H9 (cell line): Measurements from ENCODE around the gene MBTPS1. TPM values are rescaled to one million over a fixed set of nuclear protein-coding genes. Genes with fewer than 3 reads are reported as not detected.

Experiments
- DNase-seq: peaks from one replicate; pipeline ENCODE4 v3.0.0-alpha.2; 2017
- H2AFZ ChIP-seq: one replicate; pipeline ENCODE4 v1.6.1; 2013; ENCODE audit warnings: mild to moderate bottlenecking, low read length, control low read depth, moderate library complexity
- H2AK5ac ChIP-seq: 2 replicates; pipeline ENCODE4 v1.6.1; 2013; ENCODE audit warnings: low read length, control low read depth, mixed read lengths; ENCODE audit not compliant: insufficient read length
- H2BK120ac ChIP-seq: one replicate; pipeline ENCODE4 v1.6.1; 2013; ENCODE audit warnings: low read depth, mild to moderate bottlenecking, low read length, control low read depth, inconsistent platforms; ENCODE audit not compliant: poor library complexity, severe bottlenecking
- H2BK12ac ChIP-seq: 2 replicates; pipeline ENCODE4 v1.6.1; 2013; ENCODE audit warnings: low read length, control low read depth, mixed read lengths, low read depth; ENCODE audit not compliant: insufficient read length
- H2BK15ac ChIP-seq: 2 replicates; pipeline ENCODE4 v1.6.1; 2013; ENCODE audit warnings: low read depth, low read length, control low read depth
- H2BK20ac ChIP-seq: one replicate; pipeline ENCODE4 v1.6.1; 2013; ENCODE audit warnings: low read depth, mild to moderate bottlenecking, low read length, control low read depth, inconsistent platforms; ENCODE audit not compliant: poor library complexity, severe bottlenecking
- H2BK5ac ChIP-seq: 2 replicates; pipeline ENCODE4 v1.6.1; 2013; ENCODE audit warnings: low read length, control low read depth, mixed read lengths; ENCODE audit not compliant: insufficient read length
- H3K14ac ChIP-seq: 2 replicates; pipeline ENCODE4 v1.6.1; 2013; ENCODE audit warnings: low read length, control low read depth; ENCODE audit not compliant: insufficient read depth
- H3K18ac ChIP-seq: 2 replicates; pipeline ENCODE4 v1.6.1; 2013; ENCODE audit warnings: low read depth, mild to moderate bottlenecking, mixed read lengths, low read length, control low read depth; ENCODE audit not compliant: insufficient read length
- H3K23ac ChIP-seq: 2 replicates; pipeline ENCODE4 v1.6.1; 2013; ENCODE audit warnings: low read length, control low read depth, mixed read lengths, low read depth; ENCODE audit not compliant: insufficient read length
- H3K23me2 ChIP-seq: 2 replicates; pipeline ENCODE4 v1.6.1; 2013; ENCODE audit warnings: low read depth, mild to moderate bottlenecking, mixed read lengths, low read length, control low read depth; ENCODE audit not compliant: insufficient read length, poor library complexity, severe bottlenecking
- H3K27ac ChIP-seq: 2 replicates; pipeline ENCODE4 v1.5.1; 2013; ENCODE audit warnings: low read length, control low read depth, mixed read lengths, low read depth; ENCODE audit not compliant: insufficient read length
- H3K27me3 ChIP-seq: 2 replicates; pipeline ENCODE4 v1.6.1; 2013; ENCODE audit warnings: low read length, control low read depth, inconsistent platforms; ENCODE audit not compliant: insufficient read depth
- H3K4ac ChIP-seq: 2 replicates; pipeline ENCODE4 v1.6.1; 2013; ENCODE audit warnings: low read depth, mild to moderate bottlenecking, control low read depth, inconsistent platforms, low read length, moderate library complexity
- H3K4me1 ChIP-seq: 2 replicates; pipeline ENCODE4 v1.6.1; 2013; ENCODE audit warnings: low read length, control low read depth, inconsistent platforms; ENCODE audit not compliant: insufficient read depth
- H3K4me2 ChIP-seq: 2 replicates; pipeline ENCODE4 v1.6.1; 2013; ENCODE audit warnings: low read length, control low read depth, mixed read lengths; ENCODE audit not compliant: insufficient read length, insufficient read depth
- H3K56ac ChIP-seq: 2 replicates; pipeline ENCODE4 v1.6.1; 2013; ENCODE audit warnings: low read depth, mild to moderate bottlenecking, mixed read lengths, low read length, control low read depth; ENCODE audit not compliant: insufficient read length
- H3K79me1 ChIP-seq: 2 replicates; pipeline ENCODE4 v1.6.1; 2013; ENCODE audit warnings: low read depth, mild to moderate bottlenecking, moderate library complexity, low read length, control low read depth, inconsistent platforms; ENCODE audit not compliant: insufficient read depth, poor library complexity, severe bottlenecking
- H3K79me2 ChIP-seq: 2 replicates; pipeline ENCODE4 v1.6.1; 2013; ENCODE audit warnings: low read length, control low read depth, inconsistent platforms; ENCODE audit not compliant: insufficient read depth
- H3K9ac ChIP-seq: 2 replicates; pipeline ENCODE4 v1.6.1; 2013; ENCODE audit warnings: low read length, control low read depth, mixed read lengths; ENCODE audit not compliant: insufficient read length; ENCODE audit errors: extremely low read depth
- H3K9me3 ChIP-seq: one replicate; pipeline ENCODE4 v1.6.1; 2013; ENCODE audit warnings: low read depth, low read length, inconsistent platforms; ENCODE audit not compliant: control insufficient read depth
- H3T11ph ChIP-seq: one replicate; pipeline ENCODE4 v1.6.1; 2013; ENCODE audit warnings: mild to moderate bottlenecking, low read length, control low read depth, inconsistent platforms
- H4K20me1 ChIP-seq: one replicate; pipeline ENCODE4 v1.6.1; 2013; ENCODE audit not compliant: control insufficient read depth, insufficient read length, insufficient read depth
- H4K5ac ChIP-seq: 2 replicates; pipeline ENCODE4 v1.6.1; 2013; ENCODE audit warnings: low read depth, mild to moderate bottlenecking, mixed read lengths, low read length, control low read depth; ENCODE audit not compliant: insufficient read length
- H4K8ac ChIP-seq: replicated peaks from 2 replicates; pipeline ENCODE4 v1.6.1; 2013; ENCODE audit warnings: low read length, control low read depth, mixed read lengths, low read depth; ENCODE audit not compliant: insufficient read length
- H4K91ac ChIP-seq: 2 replicates; pipeline ENCODE4 v1.6.1; 2013; ENCODE audit warnings: low read depth, mild to moderate bottlenecking, moderate library complexity, mixed read lengths, low read length, control low read depth; ENCODE audit not compliant: insufficient read length
- H3K27ac Mint-ChIP-seq, 3 experiments: 2 replicates in 2 of 3; 3 replicates in 1 of 3; pipeline ENCODE4 v1.8.0; 2020 to 2021; ENCODE audit warnings: mixed read lengths in 3 of 3, mild to moderate bottlenecking in 1 of 3, moderate library complexity in 1 of 3
- H3K27me3 Mint-ChIP-seq: 2 replicates; pipeline ENCODE4 v1.8.0; 2021; ENCODE audit warnings: low read depth, mild to moderate bottlenecking, moderate library complexity, mixed read lengths
- H3K36me3 Mint-ChIP-seq, 3 experiments: 2 replicates in 2 of 3; 3 replicates in 1 of 3; pipeline ENCODE4 v1.8.0; 2020 to 2021; ENCODE audit warnings: low read depth in 3 of 3, mixed read lengths in 3 of 3; ENCODE audit not compliant: insufficient read depth in 1 of 3
- H3K4me1 Mint-ChIP-seq, 2 experiments: 2 replicates each; pipeline ENCODE4 v1.8.0; 2020; ENCODE audit warnings: mixed read lengths in 2 of 2
- H3K4me3 Mint-ChIP-seq, 2 experiments: 2 replicates in 1 of 2; 3 replicates in 1 of 2; pipeline ENCODE4 v1.8.0; 2020 to 2021; ENCODE audit warnings: mild to moderate bottlenecking in 2 of 2, mixed read lengths in 2 of 2, moderate library complexity in 1 of 2
- H3K9me3 Mint-ChIP-seq, 2 experiments: 2 replicates in 1 of 2; 3 replicates in 1 of 2; pipeline ENCODE4 v1.8.0; 2020; ENCODE audit warnings: mild to moderate bottlenecking in 2 of 2, mixed read lengths in 2 of 2, moderate library complexity in 1 of 2
- WGBS: extraction: QIAGEN DNeasy Blood & Tissue Kit; methylation state at CpG from one replicate; pipeline ENCODE4 v1.1.7; 2013; ENCODE audit warnings: missing lambda C conversion rate, low lambda C conversion rate, mixed read lengths; ENCODE audit not compliant: insufficient read length; ENCODE audit errors: extremely low coverage; 5-methylcytosine and 5-hydroxymethylcytosine counted together
- total RNA-seq: library from RNA; stranded (reverse); gene quantifications from 2 replicates; pipeline ENCODE4 v1.2.1, GENCODE V29; 2021
- TF ChIP-seq, protein P1 (sequence below): fragments of 200-600 bp; sonication (generic); conservative IDR thresholded peaks from 3 replicates; pipeline ENCODE4 v1.8.0; 2021; ENCODE audit warnings: antibody characterized with exemption, mild to moderate bottlenecking

Gene MBTPS1
- total RNA-seq, 1 experiment from 2014 or later, result 48.7 TPM

DNA sequence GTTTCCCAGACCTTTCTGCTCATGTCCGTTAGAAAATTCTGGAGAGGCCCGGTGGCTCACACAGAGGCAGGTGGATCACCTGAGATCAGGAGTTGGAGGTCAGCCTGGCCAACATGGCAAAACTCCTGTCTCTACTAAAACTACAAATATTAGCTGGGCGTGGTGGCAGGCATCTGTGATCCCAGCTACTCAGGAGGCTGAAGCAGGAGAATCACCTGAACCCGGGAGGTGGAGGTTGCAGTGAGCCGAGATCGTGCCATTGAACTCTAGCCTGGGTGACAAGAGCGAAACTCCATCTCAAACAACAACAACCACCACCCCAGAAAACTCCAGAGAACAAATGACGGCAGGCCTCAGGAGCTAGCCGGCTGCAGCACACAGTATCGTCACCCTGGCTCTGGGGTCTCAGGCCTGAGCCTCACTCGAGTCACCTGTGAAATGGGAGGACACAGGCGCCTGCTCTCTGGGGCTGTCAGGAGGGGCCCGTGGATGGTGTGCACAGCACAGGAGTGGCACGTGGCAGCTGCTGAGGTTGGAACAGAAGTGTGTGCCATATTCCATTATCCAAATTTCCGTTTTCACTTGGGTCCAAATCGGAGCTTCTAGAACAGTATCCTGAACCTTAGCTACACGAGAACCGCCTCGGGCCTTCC lies 70.8 kb downstream of the MBTPS1 start:
- TF ChIP-seq, protein P1, sequence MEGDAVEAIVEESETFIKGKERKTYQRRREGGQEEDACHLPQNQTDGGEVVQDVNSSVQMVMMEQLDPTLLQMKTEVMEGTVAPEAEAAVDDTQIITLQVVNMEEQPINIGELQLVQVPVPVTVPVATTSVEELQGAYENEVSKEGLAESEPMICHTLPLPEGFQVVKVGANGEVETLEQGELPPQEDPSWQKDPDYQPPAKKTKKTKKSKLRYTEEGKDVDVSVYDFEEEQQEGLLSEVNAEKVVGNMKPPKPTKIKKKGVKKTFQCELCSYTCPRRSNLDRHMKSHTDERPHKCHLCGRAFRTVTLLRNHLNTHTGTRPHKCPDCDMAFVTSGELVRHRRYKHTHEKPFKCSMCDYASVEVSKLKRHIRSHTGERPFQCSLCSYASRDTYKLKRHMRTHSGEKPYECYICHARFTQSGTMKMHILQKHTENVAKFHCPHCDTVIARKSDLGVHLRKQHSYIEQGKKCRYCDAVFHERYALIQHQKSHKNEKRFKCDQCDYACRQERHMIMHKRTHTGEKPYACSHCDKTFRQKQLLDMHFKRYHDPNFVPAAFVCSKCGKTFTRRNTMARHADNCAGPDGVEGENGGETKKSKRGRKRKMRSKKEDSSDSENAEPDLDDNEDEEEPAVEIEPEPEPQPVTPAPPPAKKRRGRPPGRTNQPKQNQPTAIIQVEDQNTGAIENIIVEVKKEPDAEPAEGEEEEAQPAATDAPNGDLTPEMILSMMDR, result no peak
- no peaks in the 10 kb centered on the region for H4K20me1 ChIP-seq
- Mint-ChIP-seq H3K36me3 (peaks cover 0 to 2% (median 0%) of the 10 kb centered on the region in 3 experiments; a peak in 2 of 7 replicates), H3K27me3 (peaks cover 7% of the 10 kb centered on the region), H3K4me3 (no peak overlapping the region), H3K27ac (no peak overlapping the region), H3K4me1 (peaks cover 24 to 40% of the 10 kb centered on the region in 2 experiments), H3K9me3 (no peaks in the 10 kb centered on the region)
- no peak overlapping the region for H2BK5ac ChIP-seq
- no peak overlapping the region for H4K5ac ChIP-seq
- no peak overlapping the region for H4K8ac ChIP-seq
- H3K4me1 ChIP-seq, result no peaks in the 10 kb centered on the region; the same call in 1 of the 2 replicates
- no peaks in the 10 kb centered on the region for H3K9me3 ChIP-seq
- H2AFZ ChIP-seq, result no peak overlapping the region
- no peak overlapping the region for H3K4me2 ChIP-seq
- H4K91ac ChIP-seq, result no peak overlapping the region
- no peak overlapping the region for H3K4ac ChIP-seq
- no peak for DNase-seq
- no CpG with 5 or more reads among the region's 19 CpGs for WGBS
- H3K14ac ChIP-seq, result no peak overlapping the region
- H3T11ph ChIP-seq, result no peak overlapping the region
- no peaks in the 10 kb centered on the region for H3K27me3 ChIP-seq
- no peak overlapping the region for H2BK120ac ChIP-seq
- no peaks in the 10 kb centered on the region for H3K79me2 ChIP-seq
- no peak overlapping the region for H3K56ac ChIP-seq
- no peak overlapping the region for H3K23ac ChIP-seq
- H2BK20ac ChIP-seq, result no peak overlapping the region
- H3K23me2 ChIP-seq, result no peaks in the 10 kb centered on the region
- H2BK12ac ChIP-seq, result no peak overlapping the region
- no peak overlapping the region for H2AK5ac ChIP-seq
- no peak overlapping the region for H3K18ac ChIP-seq
- no peak overlapping the region for H3K9ac ChIP-seq
- no peaks in the 10 kb centered on the region for H3K79me1 ChIP-seq
- no peak overlapping the region for H2BK15ac ChIP-seq
- no peak overlapping the region for H3K27ac ChIP-seq
